ENCODE data around the gene CBX4.

Gene CBX4

GRCh38 chr17:79833744-79834564 lies 5.3 kb downstream of the CBX4 start:
- Histone ChIP-seq H3K9ac (no peak overlapping the region), H3K79me2 (peaks cover 23% of the 10 kb centered on the region), H3K27ac (no peak overlapping the region), H2AFZ (no peak overlapping the region), H3K36me3 (ENCODE audit: control insufficient read depth, insufficient read depth, low read length) (no peaks in the 10 kb centered on the region), H3K9me3 (ENCODE audit: control insufficient read depth, low read length) (no peaks in the 10 kb centered on the region), H3K4me2 (ENCODE audit: low read length) (no peak overlapping the region), H3K4me1 (peaks cover 27% of the 10 kb centered on the region), H3K4me3 (ENCODE audit: low read depth, low read length) (no peak overlapping the region), H3K27me3 (ENCODE audit: control insufficient read depth, insufficient read depth, low read length) (no peaks in the 10 kb centered on the region)
- TF ChIP-seq CTCF (IDR thresholded peaks at IDR 0.05), result no peak

DNA sequence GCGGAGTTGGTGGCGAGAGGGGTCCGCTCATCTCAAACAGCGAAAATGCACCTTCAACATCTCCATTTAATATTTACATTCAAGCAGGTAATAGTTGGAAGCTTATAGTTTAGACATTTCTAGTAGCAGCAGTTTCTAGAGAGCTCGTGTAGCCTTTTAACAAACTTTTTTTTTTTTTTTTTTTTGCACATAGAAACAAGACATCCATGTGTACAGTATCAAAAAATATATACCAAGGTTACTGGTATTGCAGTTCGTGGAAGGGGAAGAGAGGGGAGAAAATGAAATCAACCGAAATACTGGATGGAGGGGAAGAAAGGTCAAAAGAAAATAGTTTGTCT lies 6.2 kb downstream of the CBX4 start:
- H3K27ac ChIP-seq, result no peak overlapping the region
- H3K4me2 ChIP-seq (ENCODE audit: low read length), result peak overlapping the region; percentile 81
- H3K79me2 ChIP-seq, result peaks cover 23% of the 10 kb centered on the region
- no peak overlapping the region for H2AFZ ChIP-seq
- H3K36me3 ChIP-seq (ENCODE audit: control insufficient read depth, insufficient read depth, low read length), result no peaks in the 10 kb centered on the region
- peak overlapping the region; percentile 38 for H3K4me3 ChIP-seq (ENCODE audit: low read depth, low read length)
- no peak for TF ChIP-seq CTCF (IDR thresholded peaks at IDR 0.05)
- H3K9ac ChIP-seq, result no peak overlapping the region
- no peaks in the 10 kb centered on the region for H3K27me3 ChIP-seq (ENCODE audit: control insufficient read depth, insufficient read depth, low read length)
- peaks cover 27% of the 10 kb centered on the region for H3K4me1 ChIP-seq
- no peaks in the 10 kb centered on the region for H3K9me3 ChIP-seq (ENCODE audit: control insufficient read depth, low read length)

GRCh38 chr17:79832218-79833109 lies 6.8 kb downstream of the CBX4 start:
- Histone ChIP-seq H2AFZ (peak overlapping the region; percentile 88), H3K27ac (peak overlapping the region; percentile 85), H3K4me2 (ENCODE audit: low read length) (peak overlapping the region; percentile 81), H3K36me3 (ENCODE audit: control insufficient read depth, insufficient read depth, low read length) (no peaks in the 10 kb centered on the region), H3K27me3 (ENCODE audit: control insufficient read depth, insufficient read depth, low read length) (no peaks in the 10 kb centered on the region), H3K79me2 (peaks cover 23% of the 10 kb centered on the region), H3K9ac (peak overlapping the region; percentile 7), H3K4me3 (ENCODE audit: low read depth, low read length) (peak overlapping the region; percentile 59), H3K9me3 (ENCODE audit: control insufficient read depth, low read length) (no peaks in the 10 kb centered on the region), H3K4me1 (peaks cover 27% of the 10 kb centered on the region)
- TF ChIP-seq CTCF (IDR thresholded peaks at IDR 0.05), result no peak

- Histone ChIP-seq H3K4me3 (ENCODE audit: low read depth, low read length) (peak overlapping the region; percentile 59), H3K27me3 (ENCODE audit: control insufficient read depth, insufficient read depth, low read length) (no peaks in the 10 kb centered on the region), H2AFZ (peak overlapping the region; percentile 88), H3K4me1 (peaks cover 27% of the 10 kb centered on the region), H3K4me2 (ENCODE audit: low read length) (peak overlapping the region; percentile 81), H3K36me3 (ENCODE audit: control insufficient read depth, insufficient read depth, low read length) (no peaks in the 10 kb centered on the region), H3K79me2 (peaks cover 17% of the 10 kb centered on the region), H3K9me3 (ENCODE audit: control insufficient read depth, low read length) (no peaks in the 10 kb centered on the region), H3K27ac (peak overlapping the region; percentile 85), H3K9ac (peak overlapping the region; percentile 7)
- no peak for TF ChIP-seq CTCF (IDR thresholded peaks at IDR 0.05)
Observed at GRCh38 chr17:79831265-79832217, 7.7 kb downstream of the CBX4 start.
